Measurements from ENCODE around the gene NRSN1. TPM values are rescaled to one million over a fixed set of nuclear protein-coding genes. Genes with fewer than 3 reads are reported as not detected.
A peak's percentile ranks its signal among the peaks of the same experiment; 100 is the strongest.

NRSN1 gene
- total and polyA plus RNA-seq, 2 of the 13 experiments (the other 11 are each of a cell fraction or from before 2014, with no cell fraction given), result not detected

GRCh38 chr6:24145690-24146131 lies 19.7 kb downstream of the NRSN1 start (continued):
- TF ChIP-seq NFAT5 (CRISPR knock-in tag; IDR thresholded peaks at IDR 0.05) (0 out of 2 replicates have a peak, but pooled peaks have one; percentile 61), ISL2 (CRISPR knock-in tag; IDR thresholded peaks at IDR 0.05) (peak; percentile 88), ELF1 (CRISPR knock-in tag; IDR thresholded peaks at IDR 0.05) (no peak; the same call in 1 of the 2 replicates), ZIK1 (CRISPR knock-in tag; IDR thresholded peaks at IDR 0.05; ENCODE audit: borderline replicate concordance, low read depth) (no peak), ZBTB33 (CRISPR knock-in tag; IDR thresholded peaks at IDR 0.05) (no peak), ZNF563 (CRISPR knock-in tag; IDR thresholded peaks at IDR 0.05) (no peak), TFE3 (CRISPR knock-in tag; IDR thresholded peaks at IDR 0.05) (no peak), ZNF160 (CRISPR knock-in tag; IDR thresholded peaks at IDR 0.05) (no peak), NFIB (CRISPR knock-in tag; IDR thresholded peaks at IDR 0.05; ENCODE audit: borderline replicate concordance) (no peak), NR2F1 (CRISPR knock-in tag; IDR thresholded peaks at IDR 0.05) (no peak; a peak in 1 of 4 replicates), GPBP1L1 (CRISPR knock-in tag; IDR thresholded peaks at IDR 0.05) (no peak), MAFK (conservative IDR thresholded peaks at IDR 0.05 in 1 of 2, IDR thresholded peaks at IDR 0.05 in 1 of 2; ENCODE audit: low read length in 2 of 2) (no peak), ZNF224 (CRISPR knock-in tag; IDR thresholded peaks at IDR 0.05) (no peak), ZNF558 (CRISPR knock-in tag; IDR thresholded peaks at IDR 0.05; ENCODE audit: borderline replicate concordance) (no peak), GRHL1 (CRISPR knock-in tag; conservative IDR thresholded peaks at IDR 0.05) (no peak), ZBTB42 (CRISPR knock-in tag; IDR thresholded peaks at IDR 0.05) (no peak), TBX3 (IDR thresholded peaks at IDR 0.05; ENCODE audit: borderline replicate concordance) (peak; percentile 39; the same call in 1 of the 2 replicates), HOXA3 (CRISPR knock-in tag; IDR thresholded peaks at IDR 0.05) (peak; percentile 47)
